HepG2 (cell line): ENCODE results near the gene CDK12. TPM values are rescaled to one million over a fixed set of nuclear protein-coding genes. Genes with fewer than 3 reads are reported as not detected.

Experiments used
- FOXP4 ChIP-seq: sonication (generic); formaldehyde crosslinking; IDR thresholded peaks from 2 replicates; pipeline ENCODE4 v1.4.0; 2020; ENCODE audit warnings: missing genetic modification reagents
- MAFF ChIP-seq: IDR thresholded peaks from 2 replicates; pipeline ENCODE4 v1.6.1; 2011; ENCODE audit warnings: low read depth, low read length, improper control_type of control experiment
- NFKBIZ ChIP-seq: IDR thresholded peaks from 2 replicates; pipeline ENCODE4 v1.6.1; 2018; ENCODE audit warnings: missing genetic modification reagents, missing compliant biosample characterization
- PAF1 ChIP-seq: IDR thresholded peaks from 2 replicates; pipeline ENCODE4 v1.6.1; 2016; ENCODE audit warnings: missing genetic modification reagents, missing compliant biosample characterization
- PCBP2 ChIP-seq: fragments of 200-400 bp; formaldehyde crosslinking; optimal IDR thresholded peaks from 2 replicates; pipeline ENCODE3; 2018; ENCODE audit warnings: low read length, low read depth; ENCODE audit not compliant: poor library complexity, severe bottlenecking
- PRDM15 ChIP-seq: sonication (generic); formaldehyde crosslinking; IDR thresholded peaks from 2 replicates; pipeline ENCODE4 v1.4.0; 2020; ENCODE audit warnings: missing genetic modification reagents
- RBAK ChIP-seq: sonication (generic); formaldehyde crosslinking; IDR thresholded peaks from 2 replicates; pipeline ENCODE4 v1.5.1; 2020; ENCODE audit warnings: mild to moderate bottlenecking, missing genetic modification reagents
- RFXANK ChIP-seq: IDR thresholded peaks from 2 replicates; pipeline ENCODE4 v1.6.1; 2016
- TOE1 ChIP-seq: sonication (generic); formaldehyde crosslinking; IDR thresholded peaks from 2 replicates; pipeline ENCODE4 v1.4.0; 2020; ENCODE audit warnings: mild to moderate bottlenecking, missing genetic modification reagents
- WIZ ChIP-seq: sonication (generic); formaldehyde crosslinking; IDR thresholded peaks from 2 replicates; pipeline ENCODE4 v1.5.1; 2020; ENCODE audit warnings: mild to moderate bottlenecking, missing genetic modification reagents
- XRCC5 ChIP-seq: fragments of 200-400 bp; formaldehyde crosslinking; optimal IDR thresholded peaks from 2 replicates; pipeline ENCODE3; 2017; ENCODE audit warnings: mild to moderate bottlenecking, low read length
- ZBTB21 ChIP-seq: sonication (generic); formaldehyde crosslinking; IDR thresholded peaks from 2 replicates; pipeline ENCODE4 v1.4.0; 2020; ENCODE audit warnings: missing genetic modification reagents
- ZBTB7A ChIP-seq: sonication (generic); formaldehyde crosslinking; IDR thresholded peaks from 2 replicates; pipeline ENCODE4 v1.8.0; 2022; ENCODE audit warnings: mild to moderate bottlenecking, missing genetic modification reagents
- ZFYVE20 ChIP-seq: sonication (generic); formaldehyde crosslinking; IDR thresholded peaks from 2 replicates; pipeline ENCODE4 v1.8.0; 2023; ENCODE audit warnings: low read depth, mild to moderate bottlenecking, moderate library complexity, missing genetic modification reagents, borderline replicate concordance
- ZMYM3 ChIP-seq: sonication (generic); formaldehyde crosslinking; IDR thresholded peaks from 2 replicates; pipeline ENCODE4 v1.5.1; 2020; ENCODE audit warnings: mild to moderate bottlenecking, missing genetic modification reagents
- ZNF10 ChIP-seq: sonication (generic); formaldehyde crosslinking; IDR thresholded peaks from 2 replicates; pipeline ENCODE4 v1.4.0; 2020; ENCODE audit warnings: mild to moderate bottlenecking, low read depth, missing genetic modification reagents, borderline replicate concordance
- ZNF142 ChIP-seq: sonication (generic); formaldehyde crosslinking; IDR thresholded peaks from 2 replicates; pipeline ENCODE4 v1.4.0; 2020; ENCODE audit warnings: missing genetic modification reagents
- ZNF232 ChIP-seq: sonication (generic); formaldehyde crosslinking; IDR thresholded peaks from 2 replicates; pipeline ENCODE4 v1.4.0; 2020; ENCODE audit warnings: missing genetic modification reagents, borderline replicate concordance
- polyA plus RNA-seq, 8 experiments: library from polyadenylated mRNA; depleted of rRNA in 3 of 8; stranded (reverse) in 7 of 8; unstranded in 1 of 8; fragments of >200 nt; fragmentation: Illumina TruSeq in 4 of 8; extraction: Trizol in 4 of 8; gene quantifications; 2 replicates each; pipeline versions ENCODE4 v1.2.1 to v1.2.3, GENCODE V29; 2011 to 2016; ENCODE audit warnings: low read depth in 4 of 8, missing spikeins in 1 of 8, mixed read lengths in 1 of 8; ENCODE audit not compliant: insufficient read depth in 1 of 8
- total RNA-seq, 5 experiments: library from RNA; depleted of rRNA; stranded (reverse); fragments of >200 nt; fragmentation: Illumina TruSeq; extraction: Trizol; gene quantifications; 2 replicates each; pipeline ENCODE4 v1.2.3, GENCODE V29; 2016; ENCODE audit warnings: low read depth in 1 of 5

The CDK12 gene
- total and polyA plus RNA-seq, 2 of the 13 experiments (the other 11 are each of a cell fraction or from before 2014, with no cell fraction given), result 24.0 to 88.6 TPM

- TF ChIP-seq PRDM15 (no peak), ZBTB21 (CRISPR knock-in tag) (no peak; the same call in 1 of the 2 replicates), XRCC5 (peak; percentile 89), ZNF10 (no peak), ZBTB7A (CRISPR knock-in tag) (no peak), PCBP2 (peak; percentile 35), ZMYM3 (CRISPR knock-in tag) (peak; percentile 36), ZFYVE20 (no peak), RFXANK (CRISPR knock-in tag) (0 out of 2 replicates have a peak, but pooled peaks have one; percentile 76), MAFF (no peak), TOE1 (CRISPR knock-in tag) (no peak), PAF1 (CRISPR knock-in tag) (no peak), NFKBIZ (peak; percentile 87; the same call in 1 of the 2 replicates), FOXP4 (CRISPR knock-in tag) (peak; percentile 66), ZNF142 (CRISPR knock-in tag) (peak; percentile 84), WIZ (CRISPR knock-in tag) (no peak), RBAK (CRISPR knock-in tag) (peak; percentile 24; the same call in 1 of the 2 replicates), ZNF232 (CRISPR knock-in tag) (peak; percentile 90; the same call in 1 of the 2 replicates)
These were observed at the start of gene CDK12 (continued) for GRCh38 chr17:39461113-39461925.
